B cell (primary cell): ENCODE measurements around the gene DTHD1. TPM values are rescaled to one million over a fixed set of nuclear protein-coding genes. Genes with fewer than 3 reads are reported as not detected.

Source experiments
- ATAC-seq: fragments of 200-7000 bp; cut with Tn5 transposase; one replicate; pipeline ENCODE4 v1.10.0; 2021; ENCODE audit warnings: low read depth, mild to moderate bottlenecking, moderate number of reproducible peaks, moderate library complexity
- CTCF ChIA-PET: fragments of 350-600 bp; sonication (Branson Sonifier 250); formaldehyde crosslinking; loops from one replicate; lab custom pipeline; 2021; ENCODE audit warnings: antibody characterized with exemption, inconsistent platforms; lab: Charles Lee
- POLR2A ChIA-PET: fragments of 350-600 bp; sonication (Branson Sonifier 250); formaldehyde crosslinking; loops from one replicate; lab custom pipeline; 2021; ENCODE audit warnings: antibody characterized with exemption; lab: Charles Lee
- DNase-seq: peaks from one replicate; pipeline ENCODE4 v3.0.0; 2013
- H2AFZ ChIP-seq: 2 replicates; pipeline ENCODE4 v1.6.1; 2012; ENCODE audit warnings: mild to moderate bottlenecking, low read depth, low read length; ENCODE audit not compliant: insufficient read depth, poor library complexity, severe bottlenecking
- H3K27ac ChIP-seq, 2 donors: 1 replicate in 1 of 2; 2 replicates in 1 of 2; pipeline ENCODE4 v1.5.1; 2012 to 2013; ENCODE audit warnings: low read length in 2 of 2, mild to moderate bottlenecking in 2 of 2, moderate library complexity in 1 of 2
- H3K27me3 ChIP-seq, 4 experiments: fragments of 200-600 bp in 1 of 4; sonication (generic) in 1 of 4; replicated peaks in 1 of 4; 1 replicate in 2 of 4; 2 replicates in 2 of 4; pipeline versions ENCODE4 v1.6.1 to v1.7.0; 2013 to 2016; ENCODE audit warnings: low read length in 3 of 4, mild to moderate bottlenecking in 2 of 4, mixed read lengths in 1 of 4, moderate library complexity in 1 of 4; ENCODE audit not compliant: insufficient read depth in 4 of 4, control insufficient read depth in 3 of 4; ENCODE audit errors: control extremely low read depth in 1 of 4
- H3K36me3 ChIP-seq, 2 experiments: replicated peaks in 1 of 2; 1 replicate in 1 of 2; 2 replicates in 1 of 2; pipeline versions ENCODE4 v1.6.1 to v1.7.1; 2013; ENCODE audit warnings: low read length in 1 of 2; ENCODE audit not compliant: insufficient read depth in 2 of 2, control insufficient read depth in 1 of 2; ENCODE audit errors: control extremely low read depth in 1 of 2, extremely low read depth in 1 of 2
- H3K4me1 ChIP-seq, 2 donors: fragments of 200-600 bp in 1 of 2; sonication (generic) in 1 of 2; 1 replicate in 1 of 2; 2 replicates in 1 of 2; pipeline versions ENCODE4 v1.5.1 to v1.6.1; 2013 to 2017; ENCODE audit warnings: low read length in 2 of 2; ENCODE audit not compliant: control insufficient read depth in 2 of 2, insufficient read depth in 2 of 2
- H3K4me2 ChIP-seq: replicated peaks from 2 replicates; pipeline ENCODE3; 2012; ENCODE audit warnings: mild to moderate bottlenecking, low read depth, low read length; ENCODE audit not compliant: poor library complexity, severe bottlenecking
- H3K4me3 ChIP-seq, 5 experiments: fragments of 200-600 bp in 1 of 5; sonication (generic) in 1 of 5; 1 replicate in 3 of 5; 2 replicates in 2 of 5; pipeline versions ENCODE4 v1.5.1 to v1.7.0; 2011 to 2016; ENCODE audit warnings: low read length in 4 of 5, mild to moderate bottlenecking in 4 of 5, low read depth in 2 of 5, control low read depth in 1 of 5, moderate library complexity in 1 of 5; ENCODE audit not compliant: insufficient read depth in 1 of 5; ENCODE audit errors: control extremely low read depth in 1 of 5, extremely low read depth in 1 of 5
- H3K79me2 ChIP-seq: fragments of 200-600 bp; sonication (generic); one replicate; pipeline ENCODE4 v1.6.0; 2016; ENCODE audit warnings: low read length; ENCODE audit not compliant: control insufficient read depth, insufficient read depth
- H3K9ac ChIP-seq: fragments of 200-600 bp; sonication (generic); 2 replicates; pipeline ENCODE4 v1.6.1; 2017; ENCODE audit warnings: mild to moderate bottlenecking, low read length, moderate library complexity
- H3K9me3 ChIP-seq, 3 donors: one replicate each; pipeline versions ENCODE4 v1.6.1 to v1.7.1; 2013; ENCODE audit warnings: low read length in 2 of 3; ENCODE audit not compliant: control insufficient read depth in 2 of 3, insufficient read depth in 1 of 3; ENCODE audit errors: control extremely low read depth in 1 of 3
- H4K20me1 ChIP-seq: 2 replicates; pipeline ENCODE4 v1.6.0; 2012; ENCODE audit warnings: mild to moderate bottlenecking, low read length; ENCODE audit not compliant: insufficient read depth, control insufficient read depth, poor library complexity, severe bottlenecking
- H3K27ac Mint-ChIP-seq: one replicate; pipeline ENCODE4 v1.8.0; 2021; ENCODE audit warnings: mixed read lengths
- H3K27me3 Mint-ChIP-seq: one replicate; pipeline ENCODE4 v1.8.0; 2021; ENCODE audit warnings: mixed read lengths
- H3K4me1 Mint-ChIP-seq: one replicate; pipeline ENCODE4 v1.8.0; 2021; ENCODE audit warnings: mixed read lengths
- H3K4me3 Mint-ChIP-seq: one replicate; pipeline ENCODE4 v1.8.0; 2021; ENCODE audit warnings: mixed read lengths
- H3K9me3 Mint-ChIP-seq: one replicate; pipeline ENCODE4 v1.8.0; 2022; ENCODE audit warnings: mixed read lengths; ENCODE audit not compliant: insufficient read depth
- EZH2 ChIP-seq: IDR thresholded peaks from 2 replicates; pipeline ENCODE4 v1.6.1; 2012; ENCODE audit warnings: borderline replicate concordance, low read depth, mild to moderate bottlenecking, moderate library complexity, low read length; ENCODE audit not compliant: insufficient read depth, poor library complexity, severe bottlenecking
- WGBS: methylation state at CpG from one replicate; pipeline ENCODE4 v1.1.5; 2013; ENCODE audit warnings: missing lambda C conversion rate; ENCODE audit not compliant: insufficient coverage; 5-methylcytosine and 5-hydroxymethylcytosine counted together
- intact Hi-C: fragments of 100-400 bp; cut with micrococcal nuclease; formaldehyde crosslinking; loops from one replicate; pipeline ENCODE4 v1.10.0; 2022
- polyA plus RNA-seq: library from polyadenylated mRNA; depleted of rRNA; stranded (reverse); fragments of >200 nt; gene quantifications from 2 replicates; pipeline ENCODE4 v1.2.3, GENCODE V29; 2012
- total RNA-seq, 2 donors: library from RNA; stranded (reverse); fragments of 120-200 nt in 1 of 2; gene quantifications; 1 replicate in 1 of 2; 2 replicates in 1 of 2; pipeline versions ENCODE4 v1.2.3 to v1.2.4, GENCODE V29; 2013 to 2022
- TF ChIP-seq, protein P1 (sequence below): fragments of 200-600 bp; IDR thresholded peaks from one replicate; pipeline ENCODE4 v1.8.0; 2022; ENCODE audit warnings: antibody characterized with exemption, mild to moderate bottlenecking

The DTHD1 gene
- total and polyA plus RNA-seq, 2 donors (not counting 1 experiment from before 2014, with no cell fraction given) = 0.04 TPM; not detected in 1

DNA sequence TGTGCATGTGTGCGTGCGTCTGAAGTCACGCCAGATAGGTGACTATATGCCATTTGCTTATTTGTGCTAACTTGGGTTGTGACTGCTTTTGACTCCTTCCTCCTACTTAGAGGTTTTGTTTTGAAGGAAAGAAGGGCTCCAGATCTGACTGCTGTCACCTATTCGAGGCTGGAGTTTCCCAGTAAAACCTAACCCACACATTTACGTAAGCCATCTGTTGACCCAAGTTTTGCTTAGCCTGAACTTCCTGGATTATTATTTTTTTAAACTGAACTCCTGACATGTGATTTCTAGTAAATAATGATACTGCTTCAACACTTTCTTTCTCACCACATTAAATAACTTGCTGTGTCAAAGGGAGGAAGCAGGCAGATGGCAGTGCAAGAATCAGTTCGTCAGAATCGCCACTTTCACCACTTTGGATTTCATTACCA, 41.5 kb downstream of the DTHD1 start:
- Histone ChIP-seq H4K20me1 (no peaks in the 10 kb centered on the region), H3K9me3 (no peaks in the 10 kb centered on the region), H2AFZ (peak overlapping the region; percentile 35), H3K4me1 (peaks cover 49 to 59% of the 10 kb centered on the region in 2 donors), H3K27ac (no peak overlapping the region), H3K79me2 (no peaks in the 10 kb centered on the region), H3K4me3 (peak overlapping the region in 3 of 5 experiments; percentile 5 to 34 (median 8)), H3K36me3 (no peaks in the 10 kb centered on the region), H3K27me3 (no peaks in the 10 kb centered on the region), H3K4me2 (peak overlapping the region; percentile 52), H3K9ac (peak overlapping the region; percentile 30)
- Mint-ChIP-seq H3K27ac (peak overlapping the region; percentile 76), H3K9me3 (no peaks in the 10 kb centered on the region), H3K4me3 (peak overlapping the region; percentile 76), H3K4me1 (peaks cover 76% of the 10 kb centered on the region), H3K27me3 (no peaks in the 10 kb centered on the region)
- ChIA-PET CTCF (no interaction called here), POLR2A (no interaction called here)
- DNase-seq = peak; percentile 65
- WGBS = no CpG with 5 or more reads among the region's 7 CpGs
- ATAC-seq = peak; percentile 34
- intact Hi-C loops = no loop called here
- TF ChIP-seq, protein P1, sequence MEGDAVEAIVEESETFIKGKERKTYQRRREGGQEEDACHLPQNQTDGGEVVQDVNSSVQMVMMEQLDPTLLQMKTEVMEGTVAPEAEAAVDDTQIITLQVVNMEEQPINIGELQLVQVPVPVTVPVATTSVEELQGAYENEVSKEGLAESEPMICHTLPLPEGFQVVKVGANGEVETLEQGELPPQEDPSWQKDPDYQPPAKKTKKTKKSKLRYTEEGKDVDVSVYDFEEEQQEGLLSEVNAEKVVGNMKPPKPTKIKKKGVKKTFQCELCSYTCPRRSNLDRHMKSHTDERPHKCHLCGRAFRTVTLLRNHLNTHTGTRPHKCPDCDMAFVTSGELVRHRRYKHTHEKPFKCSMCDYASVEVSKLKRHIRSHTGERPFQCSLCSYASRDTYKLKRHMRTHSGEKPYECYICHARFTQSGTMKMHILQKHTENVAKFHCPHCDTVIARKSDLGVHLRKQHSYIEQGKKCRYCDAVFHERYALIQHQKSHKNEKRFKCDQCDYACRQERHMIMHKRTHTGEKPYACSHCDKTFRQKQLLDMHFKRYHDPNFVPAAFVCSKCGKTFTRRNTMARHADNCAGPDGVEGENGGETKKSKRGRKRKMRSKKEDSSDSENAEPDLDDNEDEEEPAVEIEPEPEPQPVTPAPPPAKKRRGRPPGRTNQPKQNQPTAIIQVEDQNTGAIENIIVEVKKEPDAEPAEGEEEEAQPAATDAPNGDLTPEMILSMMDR = no peak
- no peak for TF ChIP-seq EZH2

DNA sequence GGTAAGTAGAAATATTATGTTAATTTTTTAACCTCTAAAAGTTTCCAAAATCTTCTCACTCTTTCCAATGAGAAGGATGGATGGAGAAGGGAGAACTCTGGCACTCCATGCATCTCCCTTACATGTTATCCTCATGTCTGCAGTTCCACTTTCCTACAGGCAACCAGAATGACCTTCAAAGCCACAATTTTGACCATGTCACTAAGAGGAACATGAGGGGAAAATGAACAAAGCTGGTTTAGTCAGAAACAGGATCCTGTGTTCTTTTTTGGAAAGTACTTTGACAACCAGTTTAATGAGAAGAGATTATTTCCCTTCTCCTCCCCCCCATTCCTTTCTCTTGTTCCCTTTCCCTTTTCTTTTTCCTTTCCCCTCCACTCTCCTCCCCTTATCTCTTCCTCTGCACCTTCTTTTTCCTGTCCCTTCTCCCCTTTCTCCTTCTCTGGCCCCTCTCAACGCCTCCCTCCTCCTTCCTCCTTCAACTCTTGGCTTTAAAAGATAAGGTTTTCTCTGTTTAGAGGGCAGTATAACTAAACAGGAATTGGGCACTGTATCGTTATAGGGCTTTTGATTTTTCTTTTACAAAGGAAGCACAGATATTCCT, 42.5 kb downstream of the DTHD1 start:
- Histone ChIP-seq H3K27ac (no peak overlapping the region), H3K4me1 (peaks cover 49 to 59% of the 10 kb centered on the region in 2 donors), H3K36me3 (no peaks in the 10 kb centered on the region), H3K4me3 (no peak overlapping the region), H3K27me3 (no peaks in the 10 kb centered on the region), H3K9me3 (no peaks in the 10 kb centered on the region), H3K79me2 (no peaks in the 10 kb centered on the region), H3K9ac (no peak overlapping the region), H4K20me1 (no peaks in the 10 kb centered on the region), H3K4me2 (peak overlapping the region; percentile 9), H2AFZ (peak overlapping the region; percentile 53)
- Mint-ChIP-seq H3K27me3 (no peaks in the 10 kb centered on the region), H3K4me3 (peak overlapping the region; percentile 76), H3K4me1 (peaks cover 77% of the 10 kb centered on the region), H3K27ac (peak overlapping the region; percentile 62), H3K9me3 (no peaks in the 10 kb centered on the region)
- DNase-seq = no peak
- intact Hi-C loops = loop anchor here (2.0 kb wide), 3 partner anchors 13 to 79 kb away; partner anchors contain the start of gene ARAP2
- WGBS = no CpG with 5 or more reads among the region's 2 CpGs
- ChIA-PET POLR2A (no interaction called here), CTCF (interaction anchor here (1.7 to 2.0 kb wide), 2 partner anchors 25 to 80 kb away, joined by 9 to 10 read pairs; partner anchors contain the start of gene ARAP2)
- no peak for TF ChIP-seq EZH2
- TF ChIP-seq, protein P1 = no peak
- ATAC-seq = no peak
